Activated effector memory CD4-positive, alpha-beta T cell treated with Interleukin-2 at 50 U/mL for 16 hours (primary cell): ENCODE measurements around the gene ZNF20.
"Not testable (repeated sequence)": the region's sequence is repeated elsewhere in the genome, so short reads cannot be mapped to it uniquely, and the experiment has no call there.

Experiments
- DNase-seq: peaks from one replicate; pipeline ENCODE4 v3.0.0-alpha.2; 2020

ZNF20 gene

DNA sequence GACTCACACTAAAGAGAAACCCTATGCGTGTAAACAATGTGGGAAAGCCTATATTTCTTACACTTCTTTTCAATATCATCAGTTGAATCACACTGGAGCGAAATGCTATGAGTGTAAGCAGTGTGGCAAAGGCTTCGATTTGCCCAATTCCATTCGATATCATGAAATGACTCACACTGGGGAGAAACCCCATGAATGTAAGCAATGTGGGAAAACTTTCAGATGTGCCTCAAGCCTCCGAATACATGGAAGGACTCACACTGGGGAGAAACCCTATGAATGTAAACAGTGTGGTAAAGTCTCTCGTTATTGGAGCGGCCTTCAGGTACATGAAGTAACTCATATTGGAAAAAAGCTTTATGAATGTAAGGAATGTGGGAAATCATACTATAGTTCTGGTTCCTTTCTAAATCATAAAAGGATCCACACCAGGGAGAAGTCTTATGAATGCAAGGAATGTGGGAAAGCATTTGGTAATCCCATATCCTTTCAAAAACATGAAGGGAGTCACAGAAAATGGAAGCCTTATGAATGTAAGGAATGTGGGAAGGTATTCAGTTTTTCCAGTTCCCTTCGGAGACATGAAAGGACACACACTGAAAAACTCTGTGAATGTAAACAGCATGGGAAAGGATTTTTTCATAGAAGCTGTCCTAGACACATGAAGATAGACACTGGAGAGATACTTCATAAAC lies 28.1 kb downstream of the ZNF20 start:
- DNase-seq, result no peak

DNA sequence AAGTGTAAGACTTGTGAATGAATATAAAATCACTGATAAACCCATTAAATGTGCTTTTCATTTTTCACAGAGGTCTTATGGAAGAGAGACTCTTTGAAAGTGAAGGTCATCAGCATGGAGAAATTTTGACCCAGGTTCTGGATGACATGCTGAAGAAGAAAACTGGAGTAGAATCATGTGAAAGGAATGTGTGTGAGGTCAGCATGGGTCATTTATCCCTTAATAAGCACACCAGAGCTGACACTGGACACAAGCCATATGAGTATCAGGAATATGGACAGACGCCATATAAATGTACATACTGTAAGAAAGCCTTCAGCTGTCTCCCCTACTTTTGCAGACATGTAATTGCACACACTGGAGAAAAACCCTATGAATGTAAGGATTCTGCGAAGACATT lies 29.0 kb downstream of the ZNF20 start:
- DNase-seq, result no peak

DNA sequence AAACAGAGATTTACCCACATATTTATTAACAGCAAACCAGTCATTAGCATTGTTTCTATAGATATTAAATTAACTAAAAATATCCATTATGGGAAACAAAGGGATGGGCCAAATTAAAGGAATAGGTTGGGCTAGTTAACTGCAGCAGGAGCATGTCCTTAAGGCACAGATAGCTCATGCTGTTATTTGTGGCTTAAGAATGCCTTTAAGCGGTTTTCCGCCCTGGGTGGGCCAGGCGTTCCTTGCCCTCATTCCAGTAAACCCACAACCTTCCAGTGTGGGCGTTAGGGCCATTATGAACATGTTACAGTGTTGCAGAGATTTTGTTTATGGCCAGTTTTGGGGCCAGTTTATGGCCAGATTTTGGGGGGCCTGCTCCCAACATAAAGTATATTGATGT lies 36.2 kb downstream of the ZNF20 start:
- DNase-seq, result not testable (repeated sequence)

DNA sequence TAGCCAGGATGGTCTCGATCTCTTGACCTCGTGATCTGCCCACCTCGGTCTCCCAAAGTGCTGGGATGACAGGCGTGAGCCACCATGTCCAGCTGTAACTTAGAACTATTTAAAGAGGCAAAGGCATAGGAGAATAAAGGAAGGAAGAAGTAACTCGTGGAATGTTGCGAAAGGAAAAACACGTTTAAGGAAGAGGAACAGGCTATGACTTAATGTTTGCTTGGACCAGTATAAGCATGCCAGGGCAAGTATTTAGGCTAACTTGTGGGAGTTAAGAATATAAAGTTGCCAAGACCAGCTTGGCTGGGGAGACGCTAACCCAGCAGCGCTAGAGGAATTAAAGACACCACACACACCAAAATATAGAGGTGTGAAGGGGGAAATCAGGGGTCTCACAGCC lies 42.1 kb downstream of the ZNF20 start:
- DNase-seq, result no peak

DNA sequence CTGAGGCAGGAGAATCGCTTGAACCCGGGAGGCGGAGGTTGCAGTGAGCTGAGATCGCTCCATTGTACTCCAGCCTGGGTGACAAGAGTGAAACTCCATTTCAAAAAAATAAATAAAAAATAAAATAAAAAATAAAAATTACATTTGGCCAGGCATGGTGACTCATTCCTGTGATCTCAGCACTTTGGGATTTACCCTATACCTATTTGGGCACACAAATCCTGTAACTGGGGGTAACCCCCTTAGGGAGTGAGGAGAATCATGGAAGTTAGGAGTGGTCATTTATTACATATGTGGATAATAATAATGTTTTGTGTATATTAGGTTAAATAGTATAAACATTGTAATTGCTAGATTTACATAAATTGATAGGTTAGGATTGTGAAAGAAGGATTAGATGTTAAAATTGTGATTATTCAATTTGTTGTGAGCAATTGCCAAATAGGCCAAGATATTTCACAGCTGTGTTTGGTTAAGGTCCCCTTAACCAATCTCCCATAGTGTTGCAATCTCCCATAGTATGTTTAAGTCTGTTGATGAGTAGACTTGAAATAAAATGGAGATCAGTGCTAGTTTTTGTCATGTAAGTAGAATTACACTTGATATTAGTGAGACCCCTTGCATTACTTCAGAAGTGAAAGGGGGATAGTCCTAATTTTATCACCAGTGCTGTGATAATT lies 44.9 kb downstream of the ZNF20 start:
- DNase-seq, result no peak

DNA sequence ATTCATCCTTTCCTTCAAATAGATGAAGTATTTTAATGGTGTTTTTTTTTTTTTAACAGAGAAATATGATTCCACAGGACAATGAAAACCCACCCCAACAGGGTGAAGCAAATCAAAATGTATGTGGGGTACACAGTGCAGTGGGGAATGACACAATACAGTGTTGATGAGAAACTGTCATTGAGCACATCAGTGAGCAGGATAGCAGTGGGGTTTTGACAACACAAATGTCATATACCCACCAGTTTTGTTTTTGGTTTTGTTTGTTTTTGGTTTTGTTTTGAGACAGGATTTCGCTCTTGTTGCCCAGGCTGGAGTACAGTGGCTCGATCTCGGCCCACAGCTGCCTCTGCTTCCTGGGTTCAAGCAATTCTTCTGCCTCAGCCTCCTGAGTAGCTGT lies 46.4 kb downstream of the ZNF20 start:
- no peak for DNase-seq

DNA sequence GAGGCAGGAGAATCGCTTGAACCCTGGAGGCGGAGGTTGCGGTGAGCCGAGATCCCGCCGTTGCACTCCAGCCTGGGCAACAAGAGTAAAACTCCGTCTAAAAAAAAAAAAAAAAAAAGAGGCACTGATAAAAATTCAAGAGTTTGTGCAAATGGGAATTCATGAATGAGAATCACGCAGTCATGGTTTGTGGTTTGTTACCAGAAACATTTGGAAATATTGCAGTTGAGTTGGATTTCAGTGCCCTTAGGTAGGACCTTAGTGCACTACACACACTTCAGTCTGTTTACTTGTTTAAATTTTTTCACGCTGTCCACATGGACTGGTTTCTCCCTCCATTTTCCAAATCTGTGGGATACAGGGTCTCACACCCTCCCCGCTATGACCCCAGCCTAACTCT lies 47.2 kb downstream of the ZNF20 start:
- DNase-seq, result no peak

DNA sequence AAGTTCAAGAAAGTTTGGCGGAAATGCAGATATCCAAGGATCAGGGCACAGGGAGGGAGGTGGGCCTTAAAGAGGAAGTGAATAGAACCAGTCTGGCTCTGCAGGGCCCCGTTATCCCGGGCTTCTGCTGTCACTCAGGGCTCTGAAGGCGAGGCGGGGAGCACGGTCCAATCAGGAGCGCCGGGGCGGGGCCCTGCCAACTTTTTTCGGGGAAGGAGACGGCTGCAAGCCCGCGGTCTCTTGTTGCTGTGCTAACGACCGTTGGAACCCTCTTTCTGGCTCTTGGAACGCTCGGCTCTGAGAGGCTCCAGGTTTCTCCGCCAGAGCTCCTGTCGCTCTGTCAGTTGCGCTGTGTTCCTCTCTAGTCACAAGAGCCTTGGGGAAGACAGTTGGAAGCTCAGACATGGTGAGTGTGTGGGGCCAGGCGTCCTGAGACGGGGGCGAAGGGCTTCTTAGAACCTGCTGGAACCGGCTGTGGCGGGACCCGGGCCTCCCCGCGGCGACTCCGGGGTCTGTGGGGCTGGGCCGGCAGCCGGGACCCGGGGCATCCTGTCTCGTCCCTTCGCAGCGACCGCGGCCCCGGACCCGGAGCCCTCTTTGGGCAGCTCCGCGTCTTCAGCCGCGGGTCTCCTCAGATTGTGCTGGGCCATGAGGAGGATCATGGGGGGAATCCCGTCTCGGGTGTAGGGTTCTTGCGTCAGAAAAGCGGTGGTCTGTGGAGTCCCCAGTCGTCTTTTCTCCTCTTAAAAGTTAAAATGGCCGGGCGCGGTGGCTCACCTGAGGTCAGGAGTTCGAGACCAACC lies 47.9 kb downstream of the ZNF20 start:
- DNase-seq, result peak; percentile 8

DNA sequence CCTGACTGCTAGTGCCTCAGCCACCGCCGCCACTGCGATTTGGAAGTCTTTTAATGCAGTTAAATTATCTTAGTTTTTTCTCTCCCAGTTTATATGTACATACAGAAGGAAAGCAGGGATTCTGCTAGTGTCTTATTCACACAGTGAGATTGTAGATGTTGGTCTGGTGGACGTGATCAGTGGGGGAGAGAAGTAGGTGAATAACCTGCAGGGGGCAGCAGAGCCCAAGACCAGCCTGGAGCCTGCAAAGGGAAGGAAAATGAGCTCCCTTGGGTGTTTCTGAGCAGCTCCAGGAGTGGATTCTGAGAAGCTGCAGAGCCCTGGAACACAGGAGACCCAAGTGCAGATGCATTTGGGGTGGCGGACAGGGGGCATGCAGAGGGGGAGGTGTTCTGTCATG lies 49.3 kb downstream of the ZNF20 start:
- DNase-seq, result peak; percentile 23

DNA sequence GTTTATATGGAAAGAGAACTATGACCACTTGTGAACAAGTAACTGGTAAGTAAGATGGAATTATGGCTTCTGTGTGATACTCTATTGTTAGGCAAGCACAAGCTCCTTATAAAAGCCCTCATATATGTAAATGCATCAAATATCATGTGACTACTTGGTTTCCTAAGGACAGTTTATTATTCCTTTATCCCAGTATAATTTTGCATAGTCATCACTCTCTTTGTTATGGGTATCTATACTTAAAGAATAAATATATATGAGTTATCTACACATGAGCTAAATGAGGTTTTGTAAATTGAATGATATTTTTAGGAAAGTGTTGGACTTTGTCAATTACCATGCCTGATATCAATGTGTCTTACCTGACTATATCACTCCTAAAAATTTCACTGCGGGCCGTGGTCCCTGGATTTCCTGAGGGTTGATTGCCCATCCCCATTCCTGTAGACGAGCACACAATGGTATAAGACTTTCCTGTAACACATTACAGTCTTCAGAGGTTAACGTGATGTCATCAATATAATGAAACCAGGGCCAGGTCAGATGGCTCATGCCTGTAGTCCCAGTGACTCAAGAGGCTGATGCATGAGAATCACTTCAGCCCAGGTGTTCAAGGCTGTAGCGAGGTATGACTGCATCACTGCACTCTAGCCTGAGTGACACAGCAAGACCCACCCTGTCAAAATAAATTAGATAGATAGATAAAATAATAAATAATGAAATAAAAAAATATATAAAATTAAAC lies 54.9 kb downstream of the ZNF20 start:
- DNase-seq, result no peak

DNA sequence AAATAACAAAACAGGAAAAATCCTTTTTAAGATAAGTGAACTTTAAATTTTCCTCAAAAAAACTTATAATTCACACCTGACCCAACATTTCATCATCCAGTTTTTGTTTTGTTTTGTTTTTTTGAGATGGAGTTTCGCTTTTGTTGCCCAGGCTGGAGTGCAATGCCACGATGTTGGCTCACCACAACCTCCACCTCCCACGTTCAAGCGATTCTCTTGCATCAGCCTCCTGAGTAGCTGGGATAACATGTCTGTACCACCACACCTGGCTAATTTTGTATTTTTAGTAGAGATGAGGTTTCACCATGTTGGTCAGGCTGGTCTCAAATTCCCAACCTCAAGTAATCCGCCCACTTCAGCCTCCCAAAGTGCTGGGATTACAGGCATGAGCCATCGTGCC lies 56.8 kb downstream of the ZNF20 start:
- DNase-seq, result not testable (repeated sequence)
